ENCODE results near the gene PCDHA10. TPM values are rescaled to one million over a fixed set of nuclear protein-coding genes. Genes with fewer than 3 reads are reported as not detected.

The PCDHA10 gene
- total and polyA plus RNA-seq, 5 donors = 0.02 to 0.59 (median 0.33) TPM

Other genes with a start within 250 kb of the PCDHA10 start
- gene CD14, start 222.7 kb upstream of the PCDHA10 start, total RNA-seq = 10 to 100 TPM; 52.8 to 99.0 (median 68.0) TPM
- 25.1 TPM for gene CD14, start 222.7 kb upstream of the PCDHA10 start, polyA plus RNA-seq
- 1 to 10 TPM; 4.3 to 5.0 (median 4.8) TPM for gene TMCO6, start 216.4 kb upstream of the PCDHA10 start, total RNA-seq
- 4.6 TPM for gene TMCO6, start 216.4 kb upstream of the PCDHA10 start, polyA plus RNA-seq
- 100 to 1,000 TPM in 3 of 4 donors, 10 to 100 TPM in 1; 96.8 to 130 (median 106) TPM for gene NDUFA2, start 208.3 kb upstream of the PCDHA10 start, total RNA-seq
- gene NDUFA2, start 208.3 kb upstream of the PCDHA10 start, polyA plus RNA-seq = 334 TPM
- gene IK, start 208.1 kb upstream of the PCDHA10 start, total RNA-seq = 10 to 100 TPM; 68.2 to 77.6 (median 69.9) TPM
- 62.4 TPM for gene IK, start 208.1 kb upstream of the PCDHA10 start, polyA plus RNA-seq
- 10 to 100 TPM; 10.0 to 13.8 (median 12.5) TPM for gene WDR55, start 191.0 kb upstream of the PCDHA10 start, total RNA-seq
- 11.2 TPM for gene WDR55, start 191.0 kb upstream of the PCDHA10 start, polyA plus RNA-seq
- under 1 TPM in 3 of 4 donors, not detected in 1; 0.23 to 0.58 (median 0.41) TPM for gene DND1, start 182.3 kb upstream of the PCDHA10 start, total RNA-seq
- 0.54 TPM for gene DND1, start 182.3 kb upstream of the PCDHA10 start, polyA plus RNA-seq
- 10 to 100 TPM; 42.9 to 49.6 (median 45.7) TPM for gene HARS1, start 164.5 kb upstream of the PCDHA10 start, total RNA-seq
- gene HARS1, start 164.5 kb upstream of the PCDHA10 start, polyA plus RNA-seq = 44.5 TPM
- gene HARS2, start 164.4 kb upstream of the PCDHA10 start, total RNA-seq = 10 to 100 TPM; 16.5 to 24.7 (median 21.6) TPM
- 17.0 TPM for gene HARS2, start 164.4 kb upstream of the PCDHA10 start, polyA plus RNA-seq
- 10 to 100 TPM; 31.3 to 36.3 (median 33.7) TPM for gene ZMAT2, start 155.4 kb upstream of the PCDHA10 start, total RNA-seq
- gene ZMAT2, start 155.4 kb upstream of the PCDHA10 start, polyA plus RNA-seq = 52.2 TPM
- not detected for gene PCDHA1, start 69.8 kb upstream of the PCDHA10 start, total RNA-seq
- gene PCDHA1, start 69.8 kb upstream of the PCDHA10 start, polyA plus RNA-seq = not detected
- gene PCDHA2, start 61.0 kb upstream of the PCDHA10 start, total RNA-seq = under 1 TPM in 1 of 4 donors, not detected in 3; 0.08 TPM
- gene PCDHA2, start 61.0 kb upstream of the PCDHA10 start, polyA plus RNA-seq = not detected
- gene PCDHA3, start 54.8 kb upstream of the PCDHA10 start, total RNA-seq = under 1 TPM; 0.20 to 0.40 (median 0.27) TPM
- 0.07 TPM for gene PCDHA3, start 54.8 kb upstream of the PCDHA10 start, polyA plus RNA-seq
- under 1 TPM in 3 of 4 donors, not detected in 1; 0.14 to 0.21 (median 0.14) TPM for gene PCDHA4, start 48.8 kb upstream of the PCDHA10 start, total RNA-seq
- 0.02 TPM for gene PCDHA4, start 48.8 kb upstream of the PCDHA10 start, polyA plus RNA-seq
- under 1 TPM in 2 of 4 donors, not detected in 2; 0.06 to 0.09 TPM for gene PCDHA5, start 34.3 kb upstream of the PCDHA10 start, total RNA-seq
- 0.02 TPM for gene PCDHA5, start 34.3 kb upstream of the PCDHA10 start, polyA plus RNA-seq
- under 1 TPM in 3 of 4 donors, not detected in 1; 0.08 to 0.20 (median 0.14) TPM for gene PCDHA6, start 27.9 kb upstream of the PCDHA10 start, total RNA-seq
- 0.07 TPM for gene PCDHA6, start 27.9 kb upstream of the PCDHA10 start, polyA plus RNA-seq
- under 1 TPM in 2 of 4 donors, not detected in 2; 0.12 to 0.14 TPM for gene PCDHA7, start 21.6 kb upstream of the PCDHA10 start, total RNA-seq
- gene PCDHA7, start 21.6 kb upstream of the PCDHA10 start, polyA plus RNA-seq = 0.02 TPM
- under 1 TPM in 2 of 4 donors, not detected in 2; 0.06 TPM for gene PCDHA8, start 14.7 kb upstream of the PCDHA10 start, total RNA-seq
- gene PCDHA8, start 14.7 kb upstream of the PCDHA10 start, polyA plus RNA-seq = not detected
- under 1 TPM in 1 of 4 donors, not detected in 3; 0.03 TPM for gene PCDHA9, start 7.5 kb upstream of the PCDHA10 start, total RNA-seq
- not detected for gene PCDHA9, start 7.5 kb upstream of the PCDHA10 start, polyA plus RNA-seq
- under 1 TPM in 3 of 4 donors, not detected in 1; 0.06 to 0.42 (median 0.12) TPM for gene PCDHA11, start 13.1 kb downstream of the PCDHA10 start, total RNA-seq
- gene PCDHA11, start 13.1 kb downstream of the PCDHA10 start, polyA plus RNA-seq = not detected
- gene PCDHA12, start 19.4 kb downstream of the PCDHA10 start, total RNA-seq = under 1 TPM in 2 of 4 donors, not detected in 2; 0.20 to 0.31 TPM
- gene PCDHA12, start 19.4 kb downstream of the PCDHA10 start, polyA plus RNA-seq = 0.02 TPM
- gene PCDHA13, start 26.2 kb downstream of the PCDHA10 start, total RNA-seq = under 1 TPM in 1 of 4 donors, not detected in 3; 0.09 TPM
- 0.05 TPM for gene PCDHA13, start 26.2 kb downstream of the PCDHA10 start, polyA plus RNA-seq
- gene PCDHAC1, start 70.4 kb downstream of the PCDHA10 start, total RNA-seq = under 1 TPM; 0.09 to 0.23 (median 0.11) TPM
- gene PCDHAC1, start 70.4 kb downstream of the PCDHA10 start, polyA plus RNA-seq = not detected
- 1 to 10 TPM in 1 of 4 donors, under 1 TPM in 3; 0.44 to 1.1 (median 0.54) TPM for gene PCDHAC2, start 110.6 kb downstream of the PCDHA10 start, total RNA-seq
- gene PCDHAC2, start 110.6 kb downstream of the PCDHA10 start, polyA plus RNA-seq = 0.02 TPM
- gene PCDHB1, start 195.5 kb downstream of the PCDHA10 start, total RNA-seq = not detected
- not detected for gene PCDHB1, start 195.5 kb downstream of the PCDHA10 start, polyA plus RNA-seq
- gene PCDHB2, start 238.7 kb downstream of the PCDHA10 start, total RNA-seq = 1 to 10 TPM; 1.4 to 1.9 (median 1.5) TPM
- gene PCDHB2, start 238.7 kb downstream of the PCDHA10 start, polyA plus RNA-seq = 0.59 TPM
- 1 to 10 TPM in 3 of 4 donors, under 1 TPM in 1; 0.94 to 1.7 (median 1.4) TPM for gene PCDHB3, start 244.6 kb downstream of the PCDHA10 start, total RNA-seq
- 0.61 TPM for gene PCDHB3, start 244.6 kb downstream of the PCDHA10 start, polyA plus RNA-seq